Upper lobe of left lung (tissue), 6 donors: ENCODE data around the gene KLF13. TPM values are rescaled to one million over a fixed set of nuclear protein-coding genes. Genes with fewer than 3 reads are reported as not detected.

ENCODE experiments used
- ATAC-seq, 2 donors: fragments of 200-7000 bp; cut with Tn5 transposase; one replicate each; pipeline ENCODE4 v1.9.1; 2022; ENCODE audit warnings: mild to moderate bottlenecking in 2 of 2, moderate library complexity in 2 of 2; ENCODE audit not compliant: low FRiP score in 2 of 2
- DNase-seq, 2 donors: peaks; one replicate each; pipeline ENCODE4 v3.0.0-alpha.2; 2019 to 2020
- H3K27ac ChIP-seq, 4 donors: fragments of 200-600 bp; sonication (generic); one replicate each; pipeline ENCODE4 v1.5.1; 2016 to 2019
- H3K27me3 ChIP-seq, 4 donors: fragments of 200-600 bp; sonication (generic); one replicate each; pipeline ENCODE4 v1.5.1; 2017 to 2019
- H3K36me3 ChIP-seq, 4 donors: fragments of 200-600 bp; sonication (generic); one replicate each; pipeline ENCODE4 v1.5.1; 2016 to 2019
- H3K4me1 ChIP-seq, 4 donors: fragments of 200-600 bp; sonication (generic); one replicate each; pipeline ENCODE4 v1.5.1; 2018 to 2019
- H3K4me3 ChIP-seq, 4 donors: fragments of 200-600 bp; sonication (generic); one replicate each; pipeline ENCODE4 v1.5.1; 2017 to 2019; ENCODE audit warnings: mild to moderate bottlenecking in 2 of 4, moderate library complexity in 1 of 4
- H3K9me3 ChIP-seq, 4 donors: fragments of 200-600 bp; sonication (generic); one replicate each; pipeline ENCODE4 v1.5.1; 2018 to 2019
- CTCF ChIP-seq, 6 experiments: fragments of 450-650 bp in 4 of 6; fragments of 200-600 bp in 2 of 6; sonication (generic) in 2 of 6; IDR thresholded peaks; one replicate each; pipeline ENCODE4 v1.5.1; 2016 to 2019; ENCODE audit warnings: antibody characterized with exemption in 6 of 6
- EP300 ChIP-seq, 4 donors: sonication (generic); formaldehyde crosslinking; IDR thresholded peaks; one replicate each; pipeline ENCODE4 v1.5.1; 2017; ENCODE audit warnings: antibody characterized with exemption in 4 of 4, control low read depth in 2 of 4
- POLR2A ChIP-seq, 4 donors: fragments of 450-650 bp; IDR thresholded peaks; one replicate each; pipeline ENCODE4 v1.5.1; 2016 to 2017; ENCODE audit warnings: antibody characterized with exemption in 4 of 4, mild to moderate bottlenecking in 2 of 4
- POLR2AphosphoS5 ChIP-seq, 2 donors: sonication (generic); formaldehyde crosslinking; IDR thresholded peaks; one replicate each; pipeline ENCODE4 v1.5.1; 2017; ENCODE audit warnings: antibody characterized with exemption in 2 of 2
- WGBS, 2 donors: methylation state at CpG; one replicate each; pipeline ENCODE4 v1.1.5; 2017 to 2018; 5-methylcytosine and 5-hydroxymethylcytosine counted together
- total RNA-seq, 6 donors: library from RNA; depleted of rRNA in 4 of 6; stranded (reverse); fragments of >200 nt in 4 of 6; gene quantifications; one replicate each; pipeline versions ENCODE4 v1.1.0 to v1.2.1, GENCODE V29; 2016 to 2021
- donor health status: DM: no; HTN: no; CAD: no; lungs with moderate emphysema.
- donor health status: DM: no; HTN: yes; CAD: no; lungs with severe emphysema.

Gene KLF13
- total RNA-seq, 6 donors from 2014 or later = 103 to 231 (median 147) TPM

- no peak overlapping the region for H3K4me3 ChIP-seq
- H3K9me3 ChIP-seq = no peaks in the 10 kb centered on the region
- no peaks in the 10 kb centered on the region for H3K36me3 ChIP-seq
- ATAC-seq (no peak), DNase-seq (no peak)
- no peak for TF ChIP-seq POLR2AphosphoS5 (IDR thresholded peaks at IDR 0.05)
- TF ChIP-seq EP300 (IDR thresholded peaks at IDR 0.05) = no peak
- TF ChIP-seq CTCF (IDR thresholded peaks at IDR 0.05) = no peak
- TF ChIP-seq POLR2A (IDR thresholded peaks at IDR 0.05) = no peak
- no peak overlapping the region for H3K27ac ChIP-seq
- H3K4me1 ChIP-seq = peaks cover 0 to 9% (median 5%) of the 10 kb centered on the region in 4 donors
- H3K27me3 ChIP-seq = no peaks in the 10 kb centered on the region
- WGBS, 2 donors = 77 to 79% methylated on average over 1 of the region's 1 CpG
These were observed 80.7 kb downstream of the KLF13 start for GRCh38 chr15:31407376-31407775.

GRCh38 chr15:31407851-31408250, 81.2 kb downstream of the KLF13 start:
- ATAC-seq = no peak
- no peak for DNase-seq
- Histone ChIP-seq H3K4me3 (no peak overlapping the region), H3K9me3 (no peaks in the 10 kb centered on the region), H3K27me3 (no peaks in the 10 kb centered on the region), H3K36me3 (no peaks in the 10 kb centered on the region), H3K27ac (no peak overlapping the region), H3K4me1 (peaks cover 0 to 7% (median 5%) of the 10 kb centered on the region in 4 donors)
- no peak for TF ChIP-seq CTCF (IDR thresholded peaks at IDR 0.05)
- no peak for TF ChIP-seq POLR2A (IDR thresholded peaks at IDR 0.05)
- TF ChIP-seq EP300 (IDR thresholded peaks at IDR 0.05) = no peak
- TF ChIP-seq POLR2AphosphoS5 (IDR thresholded peaks at IDR 0.05) = no peak

- H3K9me3 ChIP-seq = no peaks in the 10 kb centered on the region
- no peak overlapping the region for H3K4me3 ChIP-seq
- no peak for ATAC-seq
- no peaks in the 10 kb centered on the region for H3K36me3 ChIP-seq
- H3K27ac ChIP-seq = no peak overlapping the region
- peaks cover 0 to 7% (median 2%) of the 10 kb centered on the region in 4 donors for H3K4me1 ChIP-seq
- TF ChIP-seq EP300 (IDR thresholded peaks at IDR 0.05) = no peak
- TF ChIP-seq POLR2A (IDR thresholded peaks at IDR 0.05) = no peak
- no peak for TF ChIP-seq CTCF (IDR thresholded peaks at IDR 0.05)
- TF ChIP-seq POLR2AphosphoS5 (IDR thresholded peaks at IDR 0.05) = no peak
- H3K27me3 ChIP-seq = no peaks in the 10 kb centered on the region
- no peak for DNase-seq
- WGBS, 2 donors = 96 to 97% methylated on average over 3 of the region's 3 CpGs
These were observed 82.1 kb downstream of the KLF13 start for GRCh38 chr15:31408724-31409123.

- no peaks in the 10 kb centered on the region for H3K27me3 ChIP-seq
- 91 to 100% methylated on average over 2 of the region's 2 CpGs for WGBS, 2 donors
- TF ChIP-seq POLR2AphosphoS5 (IDR thresholded peaks at IDR 0.05) (no peak), EP300 (IDR thresholded peaks at IDR 0.05) (no peak), CTCF (IDR thresholded peaks at IDR 0.05) (no peak), POLR2A (IDR thresholded peaks at IDR 0.05) (no peak)
- H3K4me1 ChIP-seq = peaks cover 0 to 7% (median 2%) of the 10 kb centered on the region in 4 donors
- H3K27ac ChIP-seq = no peak overlapping the region
- ATAC-seq = no peak
- H3K4me3 ChIP-seq = no peak overlapping the region
- H3K9me3 ChIP-seq = no peaks in the 10 kb centered on the region
- no peak for DNase-seq
- no peaks in the 10 kb centered on the region for H3K36me3 ChIP-seq
These were observed 82.5 kb downstream of the KLF13 start for GRCh38 chr15:31409171-31409570.

- no peak for ATAC-seq
- 80 to 85% methylated on average over 2 of the region's 2 CpGs for WGBS, 2 donors
- TF ChIP-seq POLR2AphosphoS5 (IDR thresholded peaks at IDR 0.05) (no peak), CTCF (IDR thresholded peaks at IDR 0.05) (no peak), EP300 (IDR thresholded peaks at IDR 0.05) (no peak), POLR2A (IDR thresholded peaks at IDR 0.05) (no peak)
These were observed 86.2 kb downstream of the KLF13 start for GRCh38 chr15:31412824-31413223.

More at GRCh38 chr15:31412824-31413223, 86.2 kb downstream of the KLF13 start:
- Histone ChIP-seq H3K27ac (no peak overlapping the region), H3K9me3 (no peaks in the 10 kb centered on the region), H3K27me3 (no peaks in the 10 kb centered on the region), H3K36me3 (no peaks in the 10 kb centered on the region), H3K4me3 (no peak overlapping the region), H3K4me1 (no peaks in the 10 kb centered on the region)
- DNase-seq = no peak
